Tibial nerve (tissue), 4 donors: Measurements from ENCODE around the gene LRRC8C. TPM values are rescaled to one million over a fixed set of nuclear protein-coding genes. Genes with fewer than 3 reads are reported as not detected.
A peak's percentile ranks its signal among the peaks of the same experiment; 100 is the strongest.

Experiments used
- DNase-seq, 2 donors: peaks; one replicate each; pipeline ENCODE4 v3.0.0-alpha.2; 2019; ENCODE audit warnings: low spot score in 2 of 2
- H3K27ac ChIP-seq, 4 donors: fragments of 200-600 bp; sonication (generic) in 3 of 4; one replicate each; pipeline ENCODE4 v1.5.1; 2017 to 2019; ENCODE audit warnings: mild to moderate bottlenecking in 1 of 4
- H3K27me3 ChIP-seq, 2 donors: fragments of 200-600 bp; sonication (generic) in 1 of 2; one replicate each; pipeline versions ENCODE4 v1.5.1 to v1.6.0; 2017 to 2019
- H3K36me3 ChIP-seq, 3 donors: fragments of 200-600 bp; sonication (generic); one replicate each; pipeline ENCODE4 v1.5.1; 2018 to 2019
- H3K4me1 ChIP-seq, 4 donors: fragments of 200-600 bp; sonication (generic) in 3 of 4; one replicate each; pipeline ENCODE4 v1.5.1; 2017 to 2019
- H3K4me3 ChIP-seq, 4 donors: fragments of 200-600 bp; sonication (generic) in 3 of 4; one replicate each; pipeline ENCODE4 v1.5.1; 2017 to 2019; ENCODE audit warnings: mild to moderate bottlenecking in 1 of 4, moderate library complexity in 1 of 4
- H3K9me3 ChIP-seq, 4 donors: fragments of 200-600 bp; sonication (generic) in 3 of 4; one replicate each; pipeline ENCODE4 v1.5.1; 2017 to 2019
- EP300 ChIP-seq, 2 donors: sonication (generic); formaldehyde crosslinking; IDR thresholded peaks; one replicate each; pipeline ENCODE4 v1.6.1; 2017; ENCODE audit warnings: antibody characterized with exemption in 2 of 2, mild to moderate bottlenecking in 1 of 2
- POLR2A ChIP-seq, 2 donors: fragments of 450-650 bp; IDR thresholded peaks; one replicate each; pipeline ENCODE4 v1.6.1; 2017; ENCODE audit warnings: antibody characterized with exemption in 2 of 2, mild to moderate bottlenecking in 2 of 2, moderate library complexity in 2 of 2
- WGBS, 2 donors: methylation state at CpG; one replicate each; pipeline ENCODE4 v1.1.5; 2018; 5-methylcytosine and 5-hydroxymethylcytosine counted together
- total RNA-seq, 4 donors: library from RNA; depleted of rRNA; stranded (reverse); fragments of >200 nt; gene quantifications; one replicate each; pipeline ENCODE4 v1.1.0, GENCODE V29; 2016
- TF ChIP-seq, protein P1 (sequence below), 5 experiments: fragments of 200-600 bp in 3 of 5; fragments of 450-650 bp in 2 of 5; sonication (generic) in 3 of 5; IDR thresholded peaks; one replicate each; pipeline ENCODE4 v1.5.1; 2016 to 2019; ENCODE audit warnings: antibody characterized with exemption in 5 of 5, mild to moderate bottlenecking in 3 of 5, moderate library complexity in 2 of 5

LRRC8C gene
- total RNA-seq, 4 donors from 2014 or later = 16.5 to 23.8 (median 20.2) TPM

- no peak for DNase-seq
- TF ChIP-seq POLR2A (IDR thresholded peaks at IDR 0.05) = no peak
- TF ChIP-seq EP300 (IDR thresholded peaks at IDR 0.05) = no peak
- TF ChIP-seq, protein P1, sequence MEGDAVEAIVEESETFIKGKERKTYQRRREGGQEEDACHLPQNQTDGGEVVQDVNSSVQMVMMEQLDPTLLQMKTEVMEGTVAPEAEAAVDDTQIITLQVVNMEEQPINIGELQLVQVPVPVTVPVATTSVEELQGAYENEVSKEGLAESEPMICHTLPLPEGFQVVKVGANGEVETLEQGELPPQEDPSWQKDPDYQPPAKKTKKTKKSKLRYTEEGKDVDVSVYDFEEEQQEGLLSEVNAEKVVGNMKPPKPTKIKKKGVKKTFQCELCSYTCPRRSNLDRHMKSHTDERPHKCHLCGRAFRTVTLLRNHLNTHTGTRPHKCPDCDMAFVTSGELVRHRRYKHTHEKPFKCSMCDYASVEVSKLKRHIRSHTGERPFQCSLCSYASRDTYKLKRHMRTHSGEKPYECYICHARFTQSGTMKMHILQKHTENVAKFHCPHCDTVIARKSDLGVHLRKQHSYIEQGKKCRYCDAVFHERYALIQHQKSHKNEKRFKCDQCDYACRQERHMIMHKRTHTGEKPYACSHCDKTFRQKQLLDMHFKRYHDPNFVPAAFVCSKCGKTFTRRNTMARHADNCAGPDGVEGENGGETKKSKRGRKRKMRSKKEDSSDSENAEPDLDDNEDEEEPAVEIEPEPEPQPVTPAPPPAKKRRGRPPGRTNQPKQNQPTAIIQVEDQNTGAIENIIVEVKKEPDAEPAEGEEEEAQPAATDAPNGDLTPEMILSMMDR (IDR thresholded peaks at IDR 0.05) = no peak
- H3K9me3 ChIP-seq = no peaks in the 10 kb centered on the region
- no peak overlapping the region for H3K4me3 ChIP-seq
- H3K4me1 ChIP-seq = peaks cover 0 to 71% (median 39%) of the 10 kb centered on the region in 4 donors
- no peaks in the 10 kb centered on the region for H3K27me3 ChIP-seq
- WGBS, 2 donors = 35 to 40% methylated on average over 4 of the region's 4 CpGs
- no peaks in the 10 kb centered on the region for H3K36me3 ChIP-seq
- H3K27ac ChIP-seq = peak overlapping the region in 3 of 4 donors; percentile 30 to 72 (median 67)
Measured at GRCh38 chr1:89603651-89604413, 29.1 kb upstream of the LRRC8C start.

GRCh38 chr1:89604414-89604735 lies 28.5 kb upstream of the LRRC8C start:
- Histone ChIP-seq H3K9me3 (no peaks in the 10 kb centered on the region), H3K27ac (peak overlapping the region in 3 of 4 donors; percentile 30 to 72 (median 67)), H3K4me1 (peaks cover 0 to 72% (median 41%) of the 10 kb centered on the region in 4 donors), H3K27me3 (no peaks in the 10 kb centered on the region), H3K4me3 (no peak overlapping the region), H3K36me3 (no peaks in the 10 kb centered on the region)
- 84 to 91% methylated on average over 3 of the region's 3 CpGs for WGBS, 2 donors
- TF ChIP-seq POLR2A (IDR thresholded peaks at IDR 0.05) (no peak), EP300 (IDR thresholded peaks at IDR 0.05) (no peak)
- no peak for DNase-seq

DNA sequence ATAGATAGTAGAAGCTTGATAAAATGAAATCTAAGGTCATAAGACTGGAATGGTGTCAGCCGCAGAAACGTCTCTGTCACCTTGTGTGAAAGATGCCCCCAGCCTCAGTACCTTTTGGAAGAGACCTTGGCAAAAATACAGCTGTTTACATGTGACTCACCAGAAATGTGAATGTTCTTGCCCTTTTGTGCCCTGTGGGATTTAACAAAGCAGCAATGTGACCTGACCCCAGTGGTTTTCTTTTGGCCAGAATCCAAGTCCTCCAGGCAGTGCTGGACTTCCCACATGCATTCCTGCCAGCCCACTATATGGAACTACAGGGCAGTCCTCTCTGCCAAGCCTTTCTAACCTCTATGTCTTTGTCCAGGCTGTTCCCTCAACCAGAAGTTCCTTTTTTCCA lies 27.2 kb upstream of the LRRC8C start:
- 50 to 57% methylated on average over 2 of the region's 2 CpGs for WGBS, 2 donors
- H3K4me3 ChIP-seq = no peak overlapping the region
- no peak for DNase-seq
- peaks cover 0 to 80% (median 43%) of the 10 kb centered on the region in 4 donors for H3K4me1 ChIP-seq
- TF ChIP-seq, protein P1 (IDR thresholded peaks at IDR 0.05) = no peak
- peak in 1 of 2 donors; percentile 64 for TF ChIP-seq EP300 (IDR thresholded peaks at IDR 0.05)
- no peaks in the 10 kb centered on the region for H3K9me3 ChIP-seq
- no peaks in the 10 kb centered on the region for H3K27me3 ChIP-seq
- peak overlapping the region; percentile 7 to 72 (median 63) for H3K27ac ChIP-seq
- H3K36me3 ChIP-seq = peaks cover 0 to 8% (median 0%) of the 10 kb centered on the region in 3 donors

- Histone ChIP-seq H3K27ac (peak overlapping the region in 3 of 4 donors; percentile 59 to 72 (median 67)), H3K9me3 (no peaks in the 10 kb centered on the region), H3K36me3 (peaks cover 0 to 9% (median 0%) of the 10 kb centered on the region in 3 donors), H3K4me1 (peaks cover 0 to 80% (median 43%) of the 10 kb centered on the region in 4 donors), H3K4me3 (no peak overlapping the region), H3K27me3 (no peaks in the 10 kb centered on the region)
- TF ChIP-seq, protein P1 (IDR thresholded peaks at IDR 0.05) = no peak
- TF ChIP-seq EP300 (IDR thresholded peaks at IDR 0.05) = no peak
- no peak for TF ChIP-seq POLR2A (IDR thresholded peaks at IDR 0.05)
- 69 to 75% methylated on average over 3 of the region's 3 CpGs for WGBS, 2 donors
- no peak for DNase-seq
Measured at GRCh38 chr1:89606227-89606980, 26.5 kb upstream of the LRRC8C start.

GRCh38 chr1:89607156-89607555 lies 25.8 kb upstream of the LRRC8C start:
- Histone ChIP-seq H3K9me3 (no peaks in the 10 kb centered on the region), H3K4me3 (no peak overlapping the region), H3K4me1 (peaks cover 0 to 80% (median 42%) of the 10 kb centered on the region in 4 donors), H3K27ac (peak overlapping the region in 3 of 4 donors; percentile 59 to 72 (median 67)), H3K36me3 (peaks cover 0 to 9% (median 0%) of the 10 kb centered on the region in 3 donors), H3K27me3 (no peaks in the 10 kb centered on the region)
- TF ChIP-seq, protein P1 (IDR thresholded peaks at IDR 0.05) = no peak
- TF ChIP-seq POLR2A (IDR thresholded peaks at IDR 0.05) = no peak
- no peak for TF ChIP-seq EP300 (IDR thresholded peaks at IDR 0.05)
- WGBS, 2 donors = 46 to 56% methylated on average over 2 of the region's 2 CpGs
- no peak for DNase-seq
